Fibroblast of peridontal ligament (primary cell): ENCODE results near the gene HMGCS2.

Experiments
- DNase-seq: peaks from one replicate; pipeline ENCODE4 v3.0.0-alpha.2; 2010; ENCODE audit errors: extremely low read depth

The HMGCS2 gene

GRCh38 chr1:119768778-119769177 lies at the start of gene HMGCS2:
Gene HMGCS2, minus strand, starts transcription at chr1:119768905. Its CDS starts 61 bp downstream, at chr1:119768844.
- no peak for DNase-seq

- DNase-seq, result no peak
Measured at GRCh38 chr1:119818181-119818580, 49.5 kb upstream of the HMGCS2 start.

- no peak for DNase-seq
Measured at GRCh38 chr1:119816407-119816806, 47.7 kb upstream of the HMGCS2 start.

GRCh38 chr1:119815928-119816327 lies 47.2 kb upstream of the HMGCS2 start:
- no peak for DNase-seq

GRCh38 chr1:119815361-119815760 lies 46.7 kb upstream of the HMGCS2 start:
- DNase-seq, result no peak

GRCh38 chr1:119814288-119814687 lies 45.6 kb upstream of the HMGCS2 start:
- no peak for DNase-seq

- no peak for DNase-seq
Measured at GRCh38 chr1:119811985-119812557, 43.4 kb upstream of the HMGCS2 start.

- no peak for DNase-seq
Measured at GRCh38 chr1:119811387-119811786, 42.7 kb upstream of the HMGCS2 start, which contains the start of gene REG4. Gene REG4, minus strand, starts transcription at chr1:119811460. Its CDS starts 2,691 bp downstream, at chr1:119808769.

- peak; percentile 72 for DNase-seq
Measured at GRCh38 chr1:119808972-119809550, 40.4 kb upstream of the HMGCS2 start.

GRCh38 chr1:119808491-119808890 lies 39.8 kb upstream of the HMGCS2 start:
- DNase-seq, result no peak

GRCh38 chr1:119806489-119806888 lies 37.8 kb upstream of the HMGCS2 start:
- DNase-seq, result no peak

- no peak for DNase-seq
Measured at GRCh38 chr1:119805746-119806145, 37.0 kb upstream of the HMGCS2 start.

GRCh38 chr1:119805247-119805646 lies 36.5 kb upstream of the HMGCS2 start:
- DNase-seq, result no peak

- DNase-seq, result no peak
Measured at GRCh38 chr1:119799599-119800177, 31.0 kb upstream of the HMGCS2 start.

GRCh38 chr1:119799003-119799402 lies 30.3 kb upstream of the HMGCS2 start:
- no peak for DNase-seq

- no peak for DNase-seq
Measured at GRCh38 chr1:119797606-119798005, 28.9 kb upstream of the HMGCS2 start.

GRCh38 chr1:119797162-119797561 lies 28.5 kb upstream of the HMGCS2 start:
- no peak for DNase-seq

GRCh38 chr1:119795261-119796200 lies 26.8 kb upstream of the HMGCS2 start:
- no peak for DNase-seq

- peak; percentile 14 for DNase-seq
Measured at GRCh38 chr1:119794876-119795240, 26.2 kb upstream of the HMGCS2 start.

GRCh38 chr1:119794230-119794875 lies 25.6 kb upstream of the HMGCS2 start:
- DNase-seq, result no peak

- DNase-seq, result no peak
Measured at GRCh38 chr1:119791377-119791776, 22.7 kb upstream of the HMGCS2 start.
